Naive B cell (primary cell): ENCODE results near the gene TTPAL. TPM values are rescaled to one million over a fixed set of nuclear protein-coding genes. Genes with fewer than 3 reads are reported as not detected.

Experiments
- ATAC-seq, 2 donors: fragments of 150-1000 bp; cut with Tn5 transposase; 2 replicates each; pipeline ENCODE4 v1.10.0; 2021; ENCODE audit warnings: low read depth in 2 of 2, mild to moderate bottlenecking in 2 of 2, moderate library complexity in 2 of 2
- DNase-seq: peaks from one replicate; pipeline ENCODE4 v3.0.0; 2022
- H3K27ac Mint-ChIP-seq, 6 donors: one replicate each; pipeline ENCODE4 v1.8.0; 2020 to 2022; ENCODE audit warnings: mild to moderate bottlenecking in 6 of 6, mixed read lengths in 6 of 6, moderate library complexity in 5 of 6, inconsistent platforms in 2 of 6
- H3K27me3 Mint-ChIP-seq, 3 donors: one replicate each; pipeline ENCODE4 v1.8.0; 2021 to 2022; ENCODE audit warnings: mixed read lengths in 3 of 3, mild to moderate bottlenecking in 1 of 3
- H3K36me3 Mint-ChIP-seq, 2 donors: one replicate each; pipeline ENCODE4 v1.8.0; 2020 to 2022; ENCODE audit warnings: mixed read lengths in 2 of 2, inconsistent platforms in 1 of 2, mild to moderate bottlenecking in 1 of 2
- H3K4me1 Mint-ChIP-seq, 3 donors: one replicate each; pipeline ENCODE4 v1.8.0; 2020 to 2022; ENCODE audit warnings: mixed read lengths in 3 of 3, inconsistent platforms in 1 of 3, mild to moderate bottlenecking in 1 of 3, moderate library complexity in 1 of 3
- H3K4me3 Mint-ChIP-seq, 8 donors: one replicate each; pipeline ENCODE4 v1.8.0; 2020 to 2022; ENCODE audit warnings: mild to moderate bottlenecking in 8 of 8, mixed read lengths in 8 of 8, moderate library complexity in 8 of 8, inconsistent platforms in 2 of 8
- H3K9me3 Mint-ChIP-seq, 7 donors: one replicate each; pipeline ENCODE4 v1.8.0; 2020 to 2022; ENCODE audit warnings: mixed read lengths in 7 of 7, mild to moderate bottlenecking in 5 of 7, inconsistent platforms in 2 of 7, moderate library complexity in 1 of 7
- polyA plus RNA-seq, 6 donors: library from polyadenylated mRNA; unstranded; fragments of 300-500 nt; fragmentation: Illumina TruSeq; gene quantifications; one replicate each; pipeline ENCODE4 v1.2.3, GENCODE V29; 2021; ENCODE audit warnings: low read depth in 6 of 6

The TTPAL gene
- polyA plus RNA-seq, 6 donors from 2014 or later = 4.2 to 16.3 (median 13.0) TPM

GRCh38 chr20:44526129-44526528 lies 50.5 kb downstream of the TTPAL start:
- Mint-ChIP-seq H3K36me3 (no peaks in the 10 kb centered on the region), H3K27me3 (no peaks in the 10 kb centered on the region), H3K9me3 (no peaks in the 10 kb centered on the region), H3K4me3 (peak overlapping the region in 1 of 8 donors; percentile 66), H3K27ac (peak overlapping the region in 1 of 6 donors; percentile 38), H3K4me1 (peaks cover 12 to 19% (median 13%) of the 10 kb centered on the region in 3 donors)
- ATAC-seq (no peak), DNase-seq (no peak)

GRCh38 chr20:44527716-44528199 lies 52.1 kb downstream of the TTPAL start:
- Mint-ChIP-seq H3K36me3 (no peaks in the 10 kb centered on the region), H3K27me3 (no peaks in the 10 kb centered on the region), H3K27ac (peak overlapping the region in 1 of 6 donors; percentile 52), H3K4me3 (peak overlapping the region in 1 of 8 donors; percentile 49), H3K4me1 (peaks cover 3 to 13% (median 7%) of the 10 kb centered on the region in 3 donors), H3K9me3 (no peaks in the 10 kb centered on the region)
- ATAC-seq = no peak
- DNase-seq = no peak

- H3K9me3 Mint-ChIP-seq = no peaks in the 10 kb centered on the region
- DNase-seq (no peak), ATAC-seq (no peak)
- H3K27me3 Mint-ChIP-seq = no peaks in the 10 kb centered on the region
- peak overlapping the region in 1 of 6 donors; percentile 33 for H3K27ac Mint-ChIP-seq
- peak overlapping the region in 2 of 8 donors; percentile 15 to 25 for H3K4me3 Mint-ChIP-seq
- H3K4me1 Mint-ChIP-seq = peaks cover 0 to 9% (median 5%) of the 10 kb centered on the region in 3 donors
- H3K36me3 Mint-ChIP-seq = no peaks in the 10 kb centered on the region
Measured at GRCh38 chr20:44528309-44528708, 52.6 kb downstream of the TTPAL start.

GRCh38 chr20:44532259-44532980 lies 56.7 kb downstream of the TTPAL start:
- no peaks in the 10 kb centered on the region for H3K9me3 Mint-ChIP-seq
- ATAC-seq = peak in 1 of 2 donors; percentile 14

GRCh38 chr20:44532981-44533331 lies 57.3 kb downstream of the TTPAL start:
- Mint-ChIP-seq H3K36me3 (no peaks in the 10 kb centered on the region), H3K4me3 (no peak overlapping the region), H3K27ac (no peak overlapping the region), H3K27me3 (no peaks in the 10 kb centered on the region), H3K9me3 (no peaks in the 10 kb centered on the region), H3K4me1 (peaks cover 7 to 12% (median 11%) of the 10 kb centered on the region in 3 donors)
- DNase-seq = no peak
- no peak for ATAC-seq

More at GRCh38 chr20:44532259-44532980, 56.7 kb downstream of the TTPAL start:
- Mint-ChIP-seq H3K36me3 (no peaks in the 10 kb centered on the region), H3K27me3 (no peaks in the 10 kb centered on the region), H3K4me3 (no peak overlapping the region), H3K27ac (no peak overlapping the region), H3K4me1 (peaks cover 7 to 12% (median 11%) of the 10 kb centered on the region in 3 donors)
- DNase-seq = no peak

GRCh38 chr20:44533928-44534327 lies 58.3 kb downstream of the TTPAL start:
- H3K36me3 Mint-ChIP-seq = no peaks in the 10 kb centered on the region
- H3K4me3 Mint-ChIP-seq = no peak overlapping the region
- ATAC-seq (no peak), DNase-seq (no peak)
- H3K27ac Mint-ChIP-seq = no peak overlapping the region
- H3K4me1 Mint-ChIP-seq = peaks cover 7 to 12% (median 11%) of the 10 kb centered on the region in 3 donors
- H3K9me3 Mint-ChIP-seq = no peaks in the 10 kb centered on the region
- no peaks in the 10 kb centered on the region for H3K27me3 Mint-ChIP-seq

GRCh38 chr20:44536175-44536574 lies 60.5 kb downstream of the TTPAL start:
- Mint-ChIP-seq H3K9me3 (no peaks in the 10 kb centered on the region), H3K27ac (peak overlapping the region in 1 of 6 donors; percentile 27)

GRCh38 chr20:44537993-44538392 lies 62.3 kb downstream of the TTPAL start:
- Mint-ChIP-seq H3K4me1 (peaks cover 4 to 7% (median 6%) of the 10 kb centered on the region in 3 donors), H3K4me3 (no peak overlapping the region), H3K36me3 (no peaks in the 10 kb centered on the region), H3K27ac (no peak overlapping the region), H3K9me3 (no peaks in the 10 kb centered on the region), H3K27me3 (no peaks in the 10 kb centered on the region)
- no peak for ATAC-seq
- no peak for DNase-seq

More at GRCh38 chr20:44536175-44536574, 60.5 kb downstream of the TTPAL start:
- DNase-seq (no peak), ATAC-seq (no peak)
- Mint-ChIP-seq H3K36me3 (no peaks in the 10 kb centered on the region), H3K4me3 (no peak overlapping the region), H3K27me3 (no peaks in the 10 kb centered on the region), H3K4me1 (peaks cover 7 to 11% (median 9%) of the 10 kb centered on the region in 3 donors)

GRCh38 chr20:44540834-44541233 lies 65.2 kb downstream of the TTPAL start:
- no peak overlapping the region for H3K27ac Mint-ChIP-seq
- no peak for ATAC-seq
- H3K4me3 Mint-ChIP-seq = no peak overlapping the region
- H3K36me3 Mint-ChIP-seq = no peaks in the 10 kb centered on the region
- no peak for DNase-seq
- H3K4me1 Mint-ChIP-seq = peaks cover 4 to 7% (median 6%) of the 10 kb centered on the region in 3 donors
- H3K9me3 Mint-ChIP-seq = no peaks in the 10 kb centered on the region
- no peaks in the 10 kb centered on the region for H3K27me3 Mint-ChIP-seq

- no peak overlapping the region for H3K27ac Mint-ChIP-seq
- no peaks in the 10 kb centered on the region for H3K36me3 Mint-ChIP-seq
- DNase-seq = no peak
- H3K4me1 Mint-ChIP-seq = no peaks in the 10 kb centered on the region
- no peak for ATAC-seq
- no peaks in the 10 kb centered on the region for H3K27me3 Mint-ChIP-seq
- no peaks in the 10 kb centered on the region for H3K9me3 Mint-ChIP-seq
- no peak overlapping the region for H3K4me3 Mint-ChIP-seq
Measured at GRCh38 chr20:44541992-44542391, 66.3 kb downstream of the TTPAL start.

- Mint-ChIP-seq H3K9me3 (no peaks in the 10 kb centered on the region), H3K27ac (no peak overlapping the region)
Measured at GRCh38 chr20:44542890-44543289, 67.2 kb downstream of the TTPAL start.

GRCh38 chr20:44543358-44543757 lies 67.7 kb downstream of the TTPAL start:
- DNase-seq = no peak
- ATAC-seq = no peak
- H3K36me3 Mint-ChIP-seq = no peaks in the 10 kb centered on the region
- H3K9me3 Mint-ChIP-seq = no peaks in the 10 kb centered on the region
- H3K4me3 Mint-ChIP-seq = no peak overlapping the region
- no peaks in the 10 kb centered on the region for H3K4me1 Mint-ChIP-seq
- H3K27ac Mint-ChIP-seq = peak overlapping the region in 1 of 6 donors; percentile 38
- no peaks in the 10 kb centered on the region for H3K27me3 Mint-ChIP-seq

More at GRCh38 chr20:44542890-44543289, 67.2 kb downstream of the TTPAL start:
- no peaks in the 10 kb centered on the region for H3K27me3 Mint-ChIP-seq
- H3K36me3 Mint-ChIP-seq = no peaks in the 10 kb centered on the region
- H3K4me3 Mint-ChIP-seq = no peak overlapping the region
- ATAC-seq (no peak), DNase-seq (no peak)
- no peaks in the 10 kb centered on the region for H3K4me1 Mint-ChIP-seq
